ENCODE results near the gene NFKBIL1. TPM values are rescaled to one million over a fixed set of nuclear protein-coding genes. Genes with fewer than 3 reads are reported as not detected.
A peak's percentile ranks its signal among the peaks of the same experiment; 100 is the strongest.

The NFKBIL1 gene

GRCh38 chr6:31607317-31607716, 59.9 kb downstream of the NFKBIL1 start:
- no peak overlapping the region for H3K18ac ChIP-seq (ENCODE audit: low read length)

More at GRCh38 chr6:31607317-31607716, 59.9 kb downstream of the NFKBIL1 start:
- no peak overlapping the region for H2AFZ ChIP-seq (ENCODE audit: low read length)
- no peaks in the 10 kb centered on the region for H3K9me3 ChIP-seq (replicated peaks in 1 of 2; ENCODE audit: control insufficient read depth in 2 of 2, insufficient read depth in 1 of 2, low read depth in 1 of 2, low read length in 2 of 2)
- no peak overlapping the region for H3K4me3 ChIP-seq (ENCODE audit: low read length in 2 of 2)
- no peak overlapping the region for H3K4me2 ChIP-seq (ENCODE audit: insufficient read depth, low read length, poor library complexity, severe bottlenecking)
- no peak overlapping the region for H2BK5ac ChIP-seq (ENCODE audit: low read length)
- no peak overlapping the region for H3K23ac ChIP-seq (ENCODE audit: low read depth, low read length, poor library complexity)
- H3K4me1 ChIP-seq (ENCODE audit: control insufficient read depth in 2 of 2, insufficient read depth in 1 of 2, low read depth in 1 of 2, low read length in 2 of 2): no peaks in the 10 kb centered on the region
- H3K27ac ChIP-seq (replicated peaks; ENCODE audit: low read length): no peak overlapping the region
- no peak overlapping the region for H2BK120ac ChIP-seq (ENCODE audit: low read depth, low read length)
- H3K79me1 ChIP-seq (ENCODE audit: low read depth, low read length): no peaks in the 10 kb centered on the region
- H4K8ac ChIP-seq (ENCODE audit: low read depth, low read length): no peak overlapping the region
- H3K4ac ChIP-seq (ENCODE audit: low read length): no peak overlapping the region
- H2BK12ac ChIP-seq (ENCODE audit: low read length): no peak overlapping the region
- H2BK15ac ChIP-seq (ENCODE audit: low read length): no peak overlapping the region
- H3K36me3 ChIP-seq (replicated peaks in 1 of 2; ENCODE audit: control insufficient read depth in 2 of 2, insufficient read depth in 2 of 2, low read length in 2 of 2): no peaks in the 10 kb centered on the region
- no peak overlapping the region for H3K9ac ChIP-seq (ENCODE audit: low read depth, low read length, poor library complexity)
- H2AK5ac ChIP-seq (ENCODE audit: low read depth, low read length): no peak overlapping the region
- no peak overlapping the region for H4K91ac ChIP-seq (ENCODE audit: low read depth, low read length, poor library complexity)
- H3K14ac ChIP-seq (ENCODE audit: low read length): no peak overlapping the region
- H3K27me3 ChIP-seq (ENCODE audit: control insufficient read depth in 3 of 3, insufficient read depth in 3 of 3, low read depth in 1 of 3, low read length in 3 of 3): peaks cover 0 to 12% (median 0%) of the 10 kb centered on the region in 3 experiments
- no CpG with 5 or more reads among the region's 1 CpG for WGBS, 2 donors (ENCODE audit: extremely low coverage in 2 of 2, insufficient read length in 2 of 2, insufficient replicate concordance in 1 of 2)
- DNase-seq (ENCODE audit: low spot score): no peak

Small RNA genes within 50 kb of the gene (small RNA-seq; reads per million reads assigned to genes)
- gene AL663061.1 (ENCODE audit: insufficient read depth) (not detected), gene SNORD117 (ENCODE audit: insufficient read depth) (610 reads per million, percentile 99 among the genes with 10 or more reads in this experiment), gene SNORD84 (ENCODE audit: insufficient read depth) (not detected)
